ENCODE data around the gene HES5.

Gene HES5

GRCh38 chr1:2481885-2482284 is 48.2 kb downstream of the HES5 start:
- H3K4me3 ChIP-seq (ENCODE audit: low read depth, low read length): no peak overlapping the region
- TF ChIP-seq, protein P1, sequence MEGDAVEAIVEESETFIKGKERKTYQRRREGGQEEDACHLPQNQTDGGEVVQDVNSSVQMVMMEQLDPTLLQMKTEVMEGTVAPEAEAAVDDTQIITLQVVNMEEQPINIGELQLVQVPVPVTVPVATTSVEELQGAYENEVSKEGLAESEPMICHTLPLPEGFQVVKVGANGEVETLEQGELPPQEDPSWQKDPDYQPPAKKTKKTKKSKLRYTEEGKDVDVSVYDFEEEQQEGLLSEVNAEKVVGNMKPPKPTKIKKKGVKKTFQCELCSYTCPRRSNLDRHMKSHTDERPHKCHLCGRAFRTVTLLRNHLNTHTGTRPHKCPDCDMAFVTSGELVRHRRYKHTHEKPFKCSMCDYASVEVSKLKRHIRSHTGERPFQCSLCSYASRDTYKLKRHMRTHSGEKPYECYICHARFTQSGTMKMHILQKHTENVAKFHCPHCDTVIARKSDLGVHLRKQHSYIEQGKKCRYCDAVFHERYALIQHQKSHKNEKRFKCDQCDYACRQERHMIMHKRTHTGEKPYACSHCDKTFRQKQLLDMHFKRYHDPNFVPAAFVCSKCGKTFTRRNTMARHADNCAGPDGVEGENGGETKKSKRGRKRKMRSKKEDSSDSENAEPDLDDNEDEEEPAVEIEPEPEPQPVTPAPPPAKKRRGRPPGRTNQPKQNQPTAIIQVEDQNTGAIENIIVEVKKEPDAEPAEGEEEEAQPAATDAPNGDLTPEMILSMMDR (IDR thresholded peaks at IDR 0.05; ENCODE audit: borderline replicate concordance, insufficient read depth, low read depth, low read length): no peak

DNA sequence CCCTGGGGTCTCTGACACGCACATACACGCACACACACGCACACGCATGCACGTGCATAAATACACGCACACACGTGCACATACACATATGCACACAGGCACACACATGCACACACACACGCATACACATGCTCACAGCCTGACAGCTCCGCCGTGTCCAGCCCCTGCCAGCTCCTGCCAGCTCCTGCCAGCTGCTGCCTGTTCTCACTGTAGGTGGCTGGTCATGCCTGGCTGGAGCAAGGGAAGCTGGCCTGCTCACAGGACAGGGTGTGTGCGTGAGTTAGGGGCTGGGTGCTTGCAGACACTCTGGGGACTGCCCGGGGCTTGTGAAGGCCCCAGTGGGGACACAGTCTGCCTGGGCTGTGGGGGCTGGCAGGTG is 49.1 kb downstream of the HES5 start:
- no peak overlapping the region for H3K4me3 ChIP-seq (ENCODE audit: low read depth, low read length)
- TF ChIP-seq, protein P1 (IDR thresholded peaks at IDR 0.05; ENCODE audit: borderline replicate concordance, insufficient read depth, low read depth, low read length): no peak

- TF ChIP-seq, protein P1 (IDR thresholded peaks at IDR 0.05; ENCODE audit: borderline replicate concordance, insufficient read depth, low read depth, low read length): no peak
- no peak overlapping the region for H3K4me3 ChIP-seq (ENCODE audit: low read depth, low read length)
Observed at GRCh38 chr1:2480236-2480985, 49.7 kb downstream of the HES5 start.

DNA sequence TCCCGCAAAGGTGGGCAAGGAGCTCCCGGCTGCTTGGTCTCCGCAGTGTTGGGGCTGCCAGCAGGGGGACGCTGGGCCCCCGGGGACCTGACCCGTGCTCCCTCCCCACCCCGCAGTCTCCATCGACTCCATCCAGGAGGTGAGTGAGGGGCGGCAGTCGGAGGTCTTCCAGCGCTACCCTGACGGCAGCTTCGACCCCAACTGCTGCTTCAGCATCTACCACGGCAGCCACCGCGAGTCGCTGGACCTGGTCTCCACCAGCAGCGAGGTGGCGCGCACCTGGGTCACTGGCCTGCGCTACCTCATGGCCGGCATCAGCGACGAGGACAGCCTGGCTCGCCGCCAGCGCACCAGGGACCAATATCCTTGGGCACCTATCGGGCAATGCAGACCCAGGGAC is 50.4 kb downstream of the HES5 start:
- TF ChIP-seq, protein P1 (IDR thresholded peaks at IDR 0.05; ENCODE audit: borderline replicate concordance, insufficient read depth, low read depth, low read length): no peak
- H3K4me3 ChIP-seq (ENCODE audit: low read depth, low read length): no peak overlapping the region

- H3K4me3 ChIP-seq (ENCODE audit: low read depth, low read length): no peak overlapping the region
- TF ChIP-seq, protein P1 (IDR thresholded peaks at IDR 0.05; ENCODE audit: borderline replicate concordance, insufficient read depth, low read depth, low read length): no peak
Observed at GRCh38 chr1:2479186-2479585, 50.9 kb downstream of the HES5 start.

All from GM12875 (cell line).